Prostate gland (tissue), 2 donors: Measurements from ENCODE around the gene PBX3. TPM values are rescaled to one million over a fixed set of nuclear protein-coding genes. Genes with fewer than 3 reads are reported as not detected.

Experiments
- DNase-seq: peaks from one replicate; pipeline ENCODE4 v3.0.0-alpha.2; 2019; ENCODE audit warnings: low spot score
- H3K27ac ChIP-seq, 2 donors: fragments of 200-600 bp; sonication (generic); 2 replicates each; pipeline ENCODE4 v1.5.1; 2017 to 2019
- H3K27me3 ChIP-seq: fragments of 200-600 bp; sonication (generic); replicated peaks from 2 replicates; pipeline ENCODE4 v1.5.1; 2019; ENCODE audit not compliant: insufficient read depth
- H3K36me3 ChIP-seq, 2 donors: fragments of 200-600 bp; sonication (generic); 1 replicate in 1 of 2; 2 replicates in 1 of 2; pipeline versions ENCODE4 v1.5.1 to v1.8.1; 2017 to 2019
- H3K4me1 ChIP-seq: fragments of 200-600 bp; sonication (generic); replicated peaks from 2 replicates; pipeline ENCODE4 v1.5.1; 2019
- H3K4me3 ChIP-seq, 2 donors: fragments of 200-600 bp; sonication (generic); 2 replicates each; pipeline ENCODE4 v1.5.1; 2017 to 2019
- H3K9me3 ChIP-seq: fragments of 200-600 bp; sonication (generic); 2 replicates; pipeline ENCODE4 v1.5.1; 2017
- POLR2A ChIP-seq: fragments of 450-650 bp; IDR thresholded peaks from one replicate; pipeline ENCODE4 v1.6.1; 2016; ENCODE audit warnings: antibody characterized with exemption, mild to moderate bottlenecking
- POLR2AphosphoS5 ChIP-seq: sonication (generic); formaldehyde crosslinking; IDR thresholded peaks from one replicate; pipeline ENCODE4 v1.6.1; 2017; ENCODE audit warnings: antibody characterized with exemption
- WGBS: methylation state at CpG from one replicate; pipeline ENCODE4 v1.1.5; 2018; 5-methylcytosine and 5-hydroxymethylcytosine counted together
- intact Hi-C: fragments of 100-400 bp; cut with DNase I; formaldehyde crosslinking; loops from one replicate; pipeline ENCODE4 v1.14.2; 2022
- total RNA-seq, 2 donors: library from RNA; depleted of rRNA; stranded (reverse); fragments of >200 nt; gene quantifications; one replicate each; pipeline ENCODE4 v1.1.0, GENCODE V29; 2016
- TF ChIP-seq, protein P1 (sequence below), 4 experiments: fragments of 200-600 bp in 2 of 4; fragments of 450-650 bp in 2 of 4; sonication (generic) in 2 of 4; IDR thresholded peaks; 1 replicate in 3 of 4; 2 replicates in 1 of 4; pipeline ENCODE4 v1.5.1; 2016 to 2019; ENCODE audit warnings: antibody characterized with exemption in 4 of 4, mild to moderate bottlenecking in 2 of 4, moderate library complexity in 2 of 4

Gene PBX3
- total RNA-seq, 2 donors from 2014 or later: 48.5 to 77.6 TPM

DNA sequence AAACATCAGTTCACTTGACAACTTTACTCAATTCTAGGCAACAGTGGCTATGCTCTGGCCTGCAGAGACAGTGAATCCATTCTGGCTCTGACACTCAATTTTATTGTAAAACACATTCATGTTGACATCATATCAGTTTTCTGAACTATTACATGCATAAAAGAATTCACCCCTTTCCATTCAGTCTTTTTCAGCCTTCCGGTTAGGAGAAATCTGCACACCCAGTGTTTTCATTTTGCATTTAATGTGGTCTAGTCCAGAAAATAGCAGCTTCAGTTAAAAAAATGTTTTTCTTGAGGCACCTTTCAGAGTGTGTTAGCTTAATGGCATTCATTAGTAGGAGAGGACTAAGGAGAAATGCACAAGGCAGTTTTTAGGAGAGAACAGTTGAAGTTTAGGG lies 95.1 kb downstream of the PBX3 start:
- Histone ChIP-seq H3K27ac (no peak overlapping the region), H3K27me3 (no peaks in the 10 kb centered on the region), H3K4me1 (no peaks in the 10 kb centered on the region), H3K36me3 (no peaks in the 10 kb centered on the region), H3K4me3 (no peak overlapping the region), H3K9me3 (no peaks in the 10 kb centered on the region)
- TF ChIP-seq POLR2A: no peak
- TF ChIP-seq, protein P1, sequence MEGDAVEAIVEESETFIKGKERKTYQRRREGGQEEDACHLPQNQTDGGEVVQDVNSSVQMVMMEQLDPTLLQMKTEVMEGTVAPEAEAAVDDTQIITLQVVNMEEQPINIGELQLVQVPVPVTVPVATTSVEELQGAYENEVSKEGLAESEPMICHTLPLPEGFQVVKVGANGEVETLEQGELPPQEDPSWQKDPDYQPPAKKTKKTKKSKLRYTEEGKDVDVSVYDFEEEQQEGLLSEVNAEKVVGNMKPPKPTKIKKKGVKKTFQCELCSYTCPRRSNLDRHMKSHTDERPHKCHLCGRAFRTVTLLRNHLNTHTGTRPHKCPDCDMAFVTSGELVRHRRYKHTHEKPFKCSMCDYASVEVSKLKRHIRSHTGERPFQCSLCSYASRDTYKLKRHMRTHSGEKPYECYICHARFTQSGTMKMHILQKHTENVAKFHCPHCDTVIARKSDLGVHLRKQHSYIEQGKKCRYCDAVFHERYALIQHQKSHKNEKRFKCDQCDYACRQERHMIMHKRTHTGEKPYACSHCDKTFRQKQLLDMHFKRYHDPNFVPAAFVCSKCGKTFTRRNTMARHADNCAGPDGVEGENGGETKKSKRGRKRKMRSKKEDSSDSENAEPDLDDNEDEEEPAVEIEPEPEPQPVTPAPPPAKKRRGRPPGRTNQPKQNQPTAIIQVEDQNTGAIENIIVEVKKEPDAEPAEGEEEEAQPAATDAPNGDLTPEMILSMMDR (IDR thresholded peaks at IDR 0.05): no peak
- TF ChIP-seq POLR2AphosphoS5: no peak
- DNase-seq: no peak
- WGBS: 67% methylated on average over 1 of the region's 1 CpG
- intact Hi-C loops: no loop called here

DNA sequence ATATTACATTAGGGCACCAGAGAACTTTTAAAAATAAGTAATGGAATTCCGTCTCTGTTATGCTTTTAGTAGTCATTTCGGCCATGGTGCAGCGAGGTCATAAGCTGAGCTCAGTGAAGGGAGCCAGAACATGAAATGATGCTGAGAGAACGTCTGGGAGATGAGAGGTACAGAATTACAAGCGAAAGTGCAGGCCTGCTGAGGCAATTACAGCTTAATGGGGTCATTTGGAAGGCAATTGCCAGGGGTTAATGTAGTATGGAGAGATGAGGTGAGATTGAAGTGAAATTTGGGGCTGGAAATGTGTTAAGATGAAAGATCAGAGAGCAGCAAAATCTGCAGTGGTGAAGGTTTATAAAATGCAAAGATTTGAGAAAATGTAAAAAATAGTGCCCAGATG lies 96.5 kb downstream of the PBX3 start:
- TF ChIP-seq POLR2AphosphoS5 (no peak), POLR2A (no peak)
- TF ChIP-seq, protein P1 (IDR thresholded peaks at IDR 0.05): no peak
- no peak for DNase-seq
- H3K9me3 ChIP-seq: no peaks in the 10 kb centered on the region
- WGBS: 68% methylated on average over 5 of the region's 5 CpGs
- H3K27me3 ChIP-seq: no peaks in the 10 kb centered on the region
- intact Hi-C loops: no loop called here
- no peaks in the 10 kb centered on the region for H3K36me3 ChIP-seq
- H3K4me3 ChIP-seq: no peak overlapping the region
- H3K27ac ChIP-seq: no peak overlapping the region
- no peaks in the 10 kb centered on the region for H3K4me1 ChIP-seq

DNA sequence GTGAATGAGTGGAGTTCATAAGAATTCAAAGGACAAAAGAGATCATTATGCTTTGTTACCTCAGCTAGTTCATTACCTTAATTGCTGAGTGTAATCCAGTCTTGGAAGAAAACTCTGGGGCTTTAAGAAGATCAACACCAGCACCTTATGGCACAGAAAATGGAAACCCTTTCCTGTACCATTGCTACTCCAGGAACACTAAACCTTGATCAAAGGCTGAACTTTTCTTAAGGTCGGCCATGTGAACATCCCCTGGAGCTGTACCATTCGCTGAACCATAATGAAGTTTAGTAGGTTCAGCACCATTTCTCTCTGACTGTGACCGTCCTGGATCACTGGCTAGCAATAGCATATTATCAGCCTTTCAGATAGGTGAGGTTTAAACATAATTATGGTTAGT lies 97.4 kb downstream of the PBX3 start:
- no peak overlapping the region for H3K27ac ChIP-seq
- DNase-seq: no peak
- WGBS: 77% methylated on average over 3 of the region's 3 CpGs
- H3K9me3 ChIP-seq: no peaks in the 10 kb centered on the region
- H3K4me1 ChIP-seq: no peaks in the 10 kb centered on the region
- TF ChIP-seq, protein P1 (IDR thresholded peaks at IDR 0.05): no peak
- TF ChIP-seq POLR2AphosphoS5 (no peak), POLR2A (no peak)
- no peaks in the 10 kb centered on the region for H3K36me3 ChIP-seq
- H3K4me3 ChIP-seq: no peak overlapping the region
- no peaks in the 10 kb centered on the region for H3K27me3 ChIP-seq
- intact Hi-C loops: no loop called here

DNA sequence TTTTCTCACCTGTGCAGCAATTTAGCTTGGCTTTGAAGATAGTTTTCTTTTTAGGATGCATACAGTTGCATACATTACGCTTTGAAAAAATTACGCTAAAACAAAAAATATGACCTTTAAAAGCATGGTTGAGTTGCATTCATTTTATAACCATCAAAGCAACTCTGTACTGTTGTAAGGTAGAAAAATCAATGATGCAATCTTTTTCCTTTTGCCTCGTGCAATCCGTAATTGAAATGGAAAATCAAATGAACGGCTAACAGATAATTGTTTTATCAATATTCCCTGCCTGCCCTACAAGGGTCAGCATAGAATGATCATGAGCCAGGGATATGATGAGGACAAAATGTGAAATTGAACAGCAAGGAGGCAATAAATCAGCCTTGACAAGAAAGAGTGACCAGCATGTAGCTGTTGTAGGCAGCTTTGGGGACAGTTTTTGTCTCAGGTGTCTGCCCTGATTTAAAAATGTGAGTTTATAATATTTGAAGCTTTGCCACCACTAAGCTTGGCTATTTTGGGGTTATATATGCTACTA lies 98.2 kb downstream of the PBX3 start:
- no peaks in the 10 kb centered on the region for H3K9me3 ChIP-seq
- intact Hi-C loops: no loop called here
- no peak for DNase-seq
- 97% methylated on average over 5 of the region's 5 CpGs for whole genome bisulfite sequencing
- TF ChIP-seq POLR2AphosphoS5 (no peak), POLR2A (no peak)
- TF ChIP-seq, protein P1 (IDR thresholded peaks at IDR 0.05): no peak
- H3K27me3 ChIP-seq: no peaks in the 10 kb centered on the region
- no peaks in the 10 kb centered on the region for H3K4me1 ChIP-seq
- no peaks in the 10 kb centered on the region for H3K36me3 ChIP-seq
- H3K27ac ChIP-seq: no peak overlapping the region
- H3K4me3 ChIP-seq: no peak overlapping the region

DNA sequence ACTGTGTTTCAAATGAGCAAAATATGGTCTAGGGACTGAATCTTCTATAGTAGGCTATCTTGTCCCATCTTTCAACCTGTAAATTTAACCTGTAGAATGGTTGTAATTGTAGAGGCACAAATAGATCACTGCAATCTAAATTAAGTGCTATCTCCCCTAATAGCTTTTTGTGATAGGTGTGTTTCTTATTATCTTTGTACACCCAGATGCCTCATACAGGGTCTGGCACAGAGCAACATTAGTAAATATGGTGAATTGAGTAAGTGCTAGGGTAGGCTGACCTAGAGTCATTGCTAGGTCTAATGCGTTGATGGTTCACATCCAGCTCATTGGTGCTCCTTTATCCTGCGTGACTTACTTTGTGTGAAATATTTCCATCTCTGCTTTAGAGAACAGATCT lies 100.6 kb downstream of the PBX3 start:
- Histone ChIP-seq H3K36me3 (no peaks in the 10 kb centered on the region), H3K4me3 (no peak overlapping the region), H3K27ac (no peak overlapping the region), H3K27me3 (no peaks in the 10 kb centered on the region), H3K9me3 (no peaks in the 10 kb centered on the region), H3K4me1 (no peaks in the 10 kb centered on the region)
- intact Hi-C loops: no loop called here
- TF ChIP-seq POLR2AphosphoS5 (no peak), POLR2A (no peak)
- TF ChIP-seq, protein P1 (IDR thresholded peaks at IDR 0.05): no peak
- 100% methylated on average over 2 of the region's 2 CpGs for WGBS
- DNase-seq: no peak
